A673 (cell line): Measurements from ENCODE around the gene ACSS1.

Experiments used
- CTCF ChIP-seq: fragments of 300-800, 200-600 bp; sonication (generic); conservative IDR thresholded peaks from 2 replicates; pipeline ENCODE4 v1.5.1; 2017; ENCODE audit warnings: low read depth, mild to moderate bottlenecking, antibody characterized with exemption, low read length, moderate library complexity, mixed read lengths
- EZH2 ChIP-seq: fragments of 200-600 bp; sonication (generic); IDR thresholded peaks from 2 replicates; pipeline ENCODE4 v1.6.1; 2017; ENCODE audit warnings: borderline replicate concordance, low read depth, mild to moderate bottlenecking, mixed read lengths, antibody characterized with exemption, low read length; ENCODE audit not compliant: poor library complexity, severe bottlenecking

DNA sequence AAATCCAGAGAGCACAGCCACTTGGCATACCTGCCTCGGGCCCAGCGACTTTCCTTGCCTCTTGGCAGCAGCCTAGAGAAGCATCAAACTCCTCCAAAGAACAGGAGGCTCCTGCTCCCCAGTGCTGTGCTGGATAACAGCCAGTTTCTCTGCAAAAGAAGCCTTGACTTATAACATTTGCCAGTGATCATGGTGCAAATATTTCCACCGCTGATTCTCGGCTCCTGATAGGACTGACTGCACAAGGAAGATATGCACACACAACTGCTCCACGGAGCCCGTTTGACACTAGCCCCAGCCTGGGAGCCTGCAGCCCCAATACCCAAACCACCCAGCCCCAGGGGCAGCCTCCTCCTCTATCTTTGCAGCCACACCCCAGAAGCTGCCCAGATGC is 17.5 kb downstream of the ACSS1 start:
- TF ChIP-seq EZH2 (no peak), CTCF (no peak)
